Sigmoid colon (tissue), 3 donors: Measurements from ENCODE around the gene CARS1.

Experiments
- CTCF ChIP-seq, 4 experiments: fragments of 450-650 bp in 3 of 4; fragments of 200-600 bp in 1 of 4; IDR thresholded peaks; one replicate each; pipeline ENCODE4 v1.5.1; 2016 to 2019; ENCODE audit warnings: antibody characterized with exemption in 4 of 4, mild to moderate bottlenecking in 3 of 4, moderate library complexity in 2 of 4
- POLR2A ChIP-seq, 2 donors: fragments of 450-650 bp; IDR thresholded peaks; one replicate each; pipeline ENCODE4 v1.6.1; 2016; ENCODE audit warnings: antibody characterized with exemption in 2 of 2, mild to moderate bottlenecking in 2 of 2, moderate library complexity in 2 of 2

DNA sequence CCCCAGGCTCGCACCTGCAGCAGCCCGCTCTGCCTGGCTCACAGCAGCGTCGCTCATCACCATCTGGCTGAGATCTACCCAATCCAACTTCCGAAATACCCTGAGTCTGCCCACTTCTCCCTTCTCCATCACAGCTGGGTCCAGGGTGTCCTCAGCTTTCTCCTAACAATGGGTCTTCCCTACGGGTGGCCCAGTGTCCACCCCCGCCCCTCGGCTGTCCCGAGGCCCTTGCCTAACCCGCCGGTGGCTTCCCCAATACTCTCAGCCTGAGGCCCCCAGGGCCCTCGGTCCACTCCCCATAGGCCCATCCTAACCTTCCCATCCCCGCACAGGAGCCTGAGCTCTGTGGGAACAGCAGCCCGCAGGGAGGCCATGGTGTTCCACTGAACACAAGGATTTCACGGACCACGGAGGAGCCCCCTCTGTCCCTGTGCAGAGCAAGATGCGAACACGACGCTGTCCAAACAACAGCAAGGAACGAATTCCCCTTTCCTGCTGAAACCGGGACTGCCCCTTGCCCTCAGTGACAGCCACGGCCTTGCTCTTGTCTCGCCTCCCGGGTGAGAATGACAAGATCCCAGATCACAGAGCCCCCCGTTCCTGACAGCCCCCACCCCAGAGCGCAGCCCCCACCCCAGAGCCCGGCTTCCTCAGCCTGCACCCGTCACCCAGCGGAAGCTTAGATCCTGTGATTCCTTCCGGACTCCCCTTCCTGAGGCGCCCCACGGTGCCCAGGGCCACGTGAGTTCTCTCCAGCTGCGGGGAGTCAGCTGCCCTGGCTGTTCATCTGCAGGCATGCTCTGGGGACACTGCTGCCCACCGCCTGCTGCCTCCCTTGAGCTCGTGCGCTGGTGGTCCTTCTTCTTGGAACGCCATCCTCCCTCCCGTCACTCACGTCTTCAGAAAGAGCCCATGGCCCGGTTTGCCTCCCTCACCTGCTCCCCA is 48.8 kb upstream of the CARS1 start:
- TF ChIP-seq CTCF (IDR thresholded peaks at IDR 0.05), result no peak
- TF ChIP-seq POLR2A (IDR thresholded peaks at IDR 0.05), result no peak
